ENCODE measurements around the gene BCL7A. TPM values are rescaled to one million over a fixed set of nuclear protein-coding genes. Genes with fewer than 3 reads are reported as not detected.

BCL7A gene
- polyA plus RNA-seq, 1 donor from 2014 or later = 51.3 TPM

GRCh38 chr12:122096591-122097149 lies 75.0 kb downstream of the BCL7A start:
- H3K4me3 ChIP-seq (ENCODE audit: low read length) = no peak overlapping the region
- peaks cover 3% of the 10 kb centered on the region for H3K79me2 ChIP-seq (replicated peaks; ENCODE audit: insufficient read depth, low read length)
- no peak overlapping the region for H3K4me2 ChIP-seq (ENCODE audit: low read length)
- no peak overlapping the region for H3K27ac ChIP-seq (ENCODE audit: low read length)
- no peaks in the 10 kb centered on the region for H3K9me2 ChIP-seq (ENCODE audit: insufficient read depth, low read length)
- no peaks in the 10 kb centered on the region for H4K20me1 ChIP-seq (ENCODE audit: insufficient read depth)
- TF ChIP-seq RAD21 (conservative IDR thresholded peaks at IDR 0.05) (no peak), REST (IDR thresholded peaks at IDR 0.05; ENCODE audit: borderline replicate concordance) (no peak), EP300 (conservative IDR thresholded peaks at IDR 0.05; ENCODE audit: poor library complexity, severe bottlenecking) (no peak), TAF1 (IDR thresholded peaks at IDR 0.05; ENCODE audit: low read depth) (no peak), CTCF (IDR thresholded peaks at IDR 0.05; ENCODE audit: poor library complexity, severe bottlenecking) (no peak), POLR2AphosphoS5 (IDR thresholded peaks at IDR 0.05) (no peak), SMC3 (conservative IDR thresholded peaks at IDR 0.05; ENCODE audit: poor library complexity) (no peak), MXI1 (conservative IDR thresholded peaks at IDR 0.05; ENCODE audit: poor library complexity, severe bottlenecking) (no peak), EZH2 (IDR thresholded peaks at IDR 0.05; ENCODE audit: borderline replicate concordance, insufficient read depth, low read length, poor library complexity, severe bottlenecking) (no peak)
- H3K36me3 ChIP-seq (ENCODE audit: insufficient read depth, low read length) = no peaks in the 10 kb centered on the region
- H2AFZ ChIP-seq (ENCODE audit: low read depth, low read length) = no peak overlapping the region
- H3K27me3 ChIP-seq (ENCODE audit: insufficient read depth, low read depth, low read length) = no peaks in the 10 kb centered on the region
- no peaks in the 10 kb centered on the region for H3K9me3 ChIP-seq (ENCODE audit: low read length)
- peaks cover 3% of the 10 kb centered on the region for H3F3A ChIP-seq (ENCODE audit: insufficient read depth, low read length, poor library complexity, severe bottlenecking)
- H3K9ac ChIP-seq (ENCODE audit: low read length) = no peak overlapping the region

GRCh38 chr12:122097584-122097926 lies 75.9 kb downstream of the BCL7A start:
- H3K36me3 ChIP-seq (ENCODE audit: insufficient read depth, low read length) = no peaks in the 10 kb centered on the region
- H3K4me2 ChIP-seq (ENCODE audit: low read length) = no peak overlapping the region
- no peak overlapping the region for H2AFZ ChIP-seq (ENCODE audit: low read depth, low read length)
- H4K20me1 ChIP-seq (ENCODE audit: insufficient read depth) = no peaks in the 10 kb centered on the region
- H3K9ac ChIP-seq (ENCODE audit: low read length) = no peak overlapping the region
- H3K27me3 ChIP-seq (ENCODE audit: insufficient read depth, low read depth, low read length) = no peaks in the 10 kb centered on the region
- H3K4me3 ChIP-seq (ENCODE audit: low read length) = no peak overlapping the region
- H3K9me2 ChIP-seq (ENCODE audit: insufficient read depth, low read length) = no peaks in the 10 kb centered on the region
- H3K79me2 ChIP-seq (replicated peaks; ENCODE audit: insufficient read depth, low read length) = no peaks in the 10 kb centered on the region
- peaks cover 3% of the 10 kb centered on the region for H3F3A ChIP-seq (ENCODE audit: insufficient read depth, low read length, poor library complexity, severe bottlenecking)
- no peak for TF ChIP-seq EZH2 (IDR thresholded peaks at IDR 0.05; ENCODE audit: borderline replicate concordance, insufficient read depth, low read length, poor library complexity, severe bottlenecking)
- no peak for TF ChIP-seq REST (IDR thresholded peaks at IDR 0.05; ENCODE audit: borderline replicate concordance)
- TF ChIP-seq RAD21 (conservative IDR thresholded peaks at IDR 0.05) = no peak
- no peak for TF ChIP-seq TAF1 (IDR thresholded peaks at IDR 0.05; ENCODE audit: low read depth)
- TF ChIP-seq CTCF (IDR thresholded peaks at IDR 0.05; ENCODE audit: poor library complexity, severe bottlenecking) = no peak
- no peak for TF ChIP-seq EP300 (conservative IDR thresholded peaks at IDR 0.05; ENCODE audit: poor library complexity, severe bottlenecking)
- no peak for TF ChIP-seq SMC3 (conservative IDR thresholded peaks at IDR 0.05; ENCODE audit: poor library complexity)
- TF ChIP-seq POLR2AphosphoS5 (IDR thresholded peaks at IDR 0.05) = no peak
- no peak for TF ChIP-seq MXI1 (conservative IDR thresholded peaks at IDR 0.05; ENCODE audit: poor library complexity, severe bottlenecking)
- H3K27ac ChIP-seq (ENCODE audit: low read length) = no peak overlapping the region
- H3K9me3 ChIP-seq (ENCODE audit: low read length) = peaks cover 4% of the 10 kb centered on the region
